ENCODE results near the gene GALNT10. TPM values are rescaled to one million over a fixed set of nuclear protein-coding genes. Genes with fewer than 3 reads are reported as not detected.

Gene GALNT10
- total RNA-seq, 1 donor from 2014 or later: 50.7 TPM

DNA sequence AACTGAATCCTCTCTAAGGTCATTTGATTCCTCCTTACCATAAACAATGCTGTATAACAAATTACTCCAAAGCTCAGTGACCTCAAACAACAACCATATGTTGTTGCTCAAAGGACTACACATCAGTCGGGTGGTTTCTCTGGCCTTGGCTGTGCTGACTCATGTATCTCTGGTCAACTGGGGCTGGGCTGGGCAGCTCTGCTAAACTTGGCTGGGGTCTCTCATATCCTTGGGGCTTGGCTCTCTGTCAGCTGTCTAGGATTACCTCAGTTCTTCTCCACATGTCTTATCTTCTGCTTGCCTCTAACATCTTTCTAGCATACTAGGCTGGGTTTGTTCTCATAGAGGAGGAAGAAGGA is 86.4 kb downstream of the GALNT10 start:
- peaks cover 56% of the 10 kb centered on the region for H3K4me1 Mint-ChIP-seq
- no peak for DNase-seq
- H3K9me3 Mint-ChIP-seq: peaks cover 12% of the 10 kb centered on the region
- H3K27me3 Mint-ChIP-seq: no peaks in the 10 kb centered on the region
- intact Hi-C loops (cut with micrococcal nuclease): loop anchor here (1.0 to 5.0 kb wide), 2 partner anchors 35 to 63 kb away; no protein-coding TSS in a partner anchor
- peaks cover 27% of the 10 kb centered on the region for H3K36me3 Mint-ChIP-seq (ENCODE audit: low read depth)
- H3K27ac Mint-ChIP-seq: peak overlapping the region; percentile 23
- no peak overlapping the region for H3K4me3 Mint-ChIP-seq

DNA sequence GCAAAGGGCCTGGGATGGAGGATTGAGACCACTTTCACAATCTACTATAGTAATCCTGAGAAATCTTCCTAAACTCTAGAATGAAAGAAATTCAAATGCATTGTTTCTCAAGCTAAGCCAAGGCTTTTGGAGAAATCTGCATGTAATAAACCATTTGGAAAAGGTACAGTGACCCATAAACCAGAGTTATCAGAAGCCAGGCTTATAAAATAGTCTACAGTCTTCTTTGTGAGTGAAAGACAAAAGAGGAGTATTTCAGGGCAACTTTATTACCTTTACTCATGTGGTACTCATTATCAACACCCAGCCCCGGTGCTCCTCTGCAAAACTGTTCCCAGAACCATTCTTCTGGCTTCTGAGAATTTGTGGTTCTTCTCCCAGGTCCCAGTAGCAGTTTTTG is 87.0 kb downstream of the GALNT10 start:
- no peak for DNase-seq
- intact Hi-C loops (cut with micrococcal nuclease): loop anchor here (5.0 kb wide), 1 partner anchor 35 kb away; no protein-coding TSS in a partner anchor
- H3K4me3 Mint-ChIP-seq: no peak overlapping the region
- H3K4me1 Mint-ChIP-seq: peaks cover 54% of the 10 kb centered on the region
- H3K27me3 Mint-ChIP-seq: no peaks in the 10 kb centered on the region
- peaks cover 12% of the 10 kb centered on the region for H3K9me3 Mint-ChIP-seq
- H3K36me3 Mint-ChIP-seq (ENCODE audit: low read depth): peaks cover 29% of the 10 kb centered on the region
- H3K27ac Mint-ChIP-seq: peak overlapping the region; percentile 78

DNA sequence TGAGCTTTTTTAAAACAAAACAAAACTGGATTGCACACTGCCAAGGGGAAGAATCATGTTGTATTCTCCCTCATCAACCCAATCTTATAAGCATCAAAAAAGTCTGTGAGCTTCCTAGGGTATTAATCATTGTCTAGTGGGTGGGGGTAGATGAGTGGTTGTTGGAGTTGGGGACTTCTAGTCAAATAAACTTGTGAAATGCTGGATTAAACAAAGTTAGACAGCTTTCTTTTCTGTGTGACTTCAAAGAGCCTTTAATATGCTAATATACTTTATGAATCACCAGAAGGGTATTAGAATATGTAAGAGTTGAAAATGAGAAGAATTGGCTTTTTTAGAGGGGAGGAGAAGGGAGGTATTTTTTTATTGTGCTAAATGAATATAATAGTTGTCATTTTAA is 87.7 kb downstream of the GALNT10 start:
- H3K27me3 Mint-ChIP-seq: no peaks in the 10 kb centered on the region

DNA sequence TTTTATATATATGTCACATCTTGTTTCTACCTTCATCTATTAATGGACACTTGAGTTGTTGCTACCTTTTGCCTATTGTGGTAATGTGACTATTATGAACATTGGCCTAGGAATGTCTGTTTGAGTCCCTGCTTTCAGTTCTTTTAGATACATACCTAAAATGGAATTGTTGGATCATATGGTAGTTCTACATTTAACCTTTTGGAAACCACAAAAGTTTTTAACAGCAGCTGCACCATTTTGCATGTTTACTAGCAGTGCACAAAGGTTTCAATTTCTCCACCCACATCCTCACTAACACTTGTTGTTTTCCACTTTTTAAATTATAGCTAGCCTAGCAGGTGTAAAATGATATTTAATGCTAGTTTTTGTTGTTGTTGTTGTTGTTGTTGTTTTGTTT is 88.4 kb downstream of the GALNT10 start:
- peaks cover 31% of the 10 kb centered on the region for H3K36me3 Mint-ChIP-seq (ENCODE audit: low read depth)

More for the DNA sequence above, 87.7 kb downstream of the GALNT10 start:
- Mint-ChIP-seq H3K27ac (peak overlapping the region; percentile 78), H3K9me3 (peaks cover 12% of the 10 kb centered on the region), H3K4me1 (peaks cover 50% of the 10 kb centered on the region), H3K36me3 (ENCODE audit: low read depth) (peaks cover 29% of the 10 kb centered on the region), H3K4me3 (no peak overlapping the region)
- no peak for DNase-seq
- intact Hi-C loops (cut with micrococcal nuclease): loop anchor here (2.0 to 5.0 kb wide), 2 partner anchors 34 to 79 kb away; no protein-coding TSS in a partner anchor

DNA sequence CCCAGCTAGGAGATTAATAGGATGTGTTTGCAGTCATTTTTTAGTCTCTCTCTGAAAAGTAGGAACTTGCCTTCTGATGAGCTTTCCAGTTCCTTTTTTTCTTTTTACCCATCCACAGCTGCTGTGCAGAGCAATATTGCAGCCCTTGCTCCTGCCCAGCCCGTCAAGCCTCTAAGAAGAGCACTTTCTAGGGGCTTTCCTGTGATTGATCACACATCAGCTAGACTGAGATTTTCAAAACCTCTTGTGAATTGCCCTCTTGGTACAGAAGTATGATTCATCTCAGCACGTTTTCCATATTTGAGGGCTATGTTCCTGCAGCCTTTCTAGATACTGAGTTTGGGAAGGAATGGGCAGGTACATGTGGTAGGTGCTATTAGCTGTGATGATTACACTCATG is 93.9 kb downstream of the GALNT10 start:
- no peak for DNase-seq
- peaks cover 3% of the 10 kb centered on the region for H3K9me3 Mint-ChIP-seq
- H3K4me3 Mint-ChIP-seq: no peak overlapping the region
- no peaks in the 10 kb centered on the region for H3K27me3 Mint-ChIP-seq
- H3K4me1 Mint-ChIP-seq: peaks cover 21% of the 10 kb centered on the region
- peaks cover 23% of the 10 kb centered on the region for H3K36me3 Mint-ChIP-seq (ENCODE audit: low read depth)
- no peak overlapping the region for H3K27ac Mint-ChIP-seq
- intact Hi-C loops (cut with micrococcal nuclease): no loop called here

More for the DNA sequence above, 88.4 kb downstream of the GALNT10 start:
- no peak overlapping the region for H3K27ac Mint-ChIP-seq
- H3K4me1 Mint-ChIP-seq: peaks cover 46% of the 10 kb centered on the region
- intact Hi-C loops (cut with micrococcal nuclease): loop anchor here (2.0 to 5.0 kb wide), 2 partner anchors 33 to 80 kb away; no protein-coding TSS in a partner anchor
- no peaks in the 10 kb centered on the region for H3K27me3 Mint-ChIP-seq
- no peak for DNase-seq
- H3K9me3 Mint-ChIP-seq: peaks cover 12% of the 10 kb centered on the region
- H3K4me3 Mint-ChIP-seq: no peak overlapping the region

- Mint-ChIP-seq H3K4me3 (no peak overlapping the region), H3K27ac (no peak overlapping the region), H3K27me3 (no peaks in the 10 kb centered on the region), H3K4me1 (peaks cover 19% of the 10 kb centered on the region), H3K36me3 (ENCODE audit: low read depth) (peaks cover 17% of the 10 kb centered on the region), H3K9me3 (no peaks in the 10 kb centered on the region)
- intact Hi-C loops (cut with micrococcal nuclease): no loop called here
- no peak for DNase-seq
These were observed 95.3 kb downstream of the GALNT10 start for GRCh38 chr5:154285661-154286408.

DNA sequence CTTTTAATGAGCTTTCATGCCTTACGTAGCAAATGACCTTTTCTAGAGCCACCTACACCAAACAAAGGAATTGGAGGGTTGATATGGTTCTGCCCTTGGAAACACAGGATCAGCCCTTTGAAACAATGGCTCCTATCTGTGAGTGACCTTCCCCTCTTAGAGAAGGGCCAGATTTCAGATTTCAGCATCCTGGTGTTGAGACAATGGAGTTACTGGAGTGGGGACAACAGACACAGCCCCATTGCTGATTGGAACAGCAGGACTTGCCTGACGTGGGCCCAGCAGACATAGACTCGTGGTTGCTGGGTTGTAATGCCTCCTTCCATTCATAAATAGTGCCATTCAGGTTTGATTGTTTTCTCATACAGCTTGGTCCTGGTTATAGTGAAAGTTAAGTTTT is 96.0 kb downstream of the GALNT10 start:
- Mint-ChIP-seq H3K36me3 (ENCODE audit: low read depth) (peaks cover 19% of the 10 kb centered on the region), H3K4me3 (no peak overlapping the region), H3K27ac (no peak overlapping the region), H3K27me3 (no peaks in the 10 kb centered on the region), H3K4me1 (peaks cover 23% of the 10 kb centered on the region), H3K9me3 (no peaks in the 10 kb centered on the region)
- intact Hi-C loops (cut with micrococcal nuclease): no loop called here
- DNase-seq: no peak

- no peak for DNase-seq
- Mint-ChIP-seq H3K27me3 (no peaks in the 10 kb centered on the region), H3K27ac (no peak overlapping the region), H3K4me1 (peaks cover 26% of the 10 kb centered on the region), H3K9me3 (no peaks in the 10 kb centered on the region), H3K4me3 (no peak overlapping the region), H3K36me3 (ENCODE audit: low read depth) (peaks cover 17% of the 10 kb centered on the region)
- intact Hi-C loops (cut with micrococcal nuclease): no loop called here
These were observed 96.6 kb downstream of the GALNT10 start for GRCh38 chr5:154287136-154287535.

DNA sequence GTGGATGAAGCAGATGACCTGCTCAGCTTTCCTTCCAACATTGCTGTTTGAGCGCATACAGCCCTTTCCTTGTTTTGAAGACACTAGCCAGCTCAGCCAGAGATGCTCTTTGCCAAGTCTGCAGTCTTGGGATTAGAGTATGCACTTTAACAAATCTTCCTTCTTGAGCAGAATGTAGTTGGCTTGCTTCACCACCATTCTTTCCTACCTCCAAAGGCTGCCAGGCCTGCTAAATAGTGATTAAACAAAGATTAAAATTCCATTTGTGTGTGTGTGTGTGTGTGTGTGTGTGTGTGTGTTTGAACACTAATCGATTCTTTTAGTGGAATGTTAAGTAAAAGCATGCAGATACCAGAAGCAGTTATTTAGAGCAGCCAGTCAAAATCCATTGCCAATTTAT is 97.6 kb downstream of the GALNT10 start:
- DNase-seq: no peak
- intact Hi-C loops (cut with micrococcal nuclease): no loop called here
- Mint-ChIP-seq H3K36me3 (ENCODE audit: low read depth) (peaks cover 15% of the 10 kb centered on the region), H3K4me1 (peaks cover 23% of the 10 kb centered on the region), H3K27ac (no peak overlapping the region), H3K4me3 (no peak overlapping the region), H3K27me3 (no peaks in the 10 kb centered on the region), H3K9me3 (no peaks in the 10 kb centered on the region)

- no peaks in the 10 kb centered on the region for H3K9me3 Mint-ChIP-seq
- H3K4me1 Mint-ChIP-seq: peaks cover 22% of the 10 kb centered on the region
- H3K4me3 Mint-ChIP-seq: no peak overlapping the region
- no peaks in the 10 kb centered on the region for H3K27me3 Mint-ChIP-seq
- H3K36me3 Mint-ChIP-seq (ENCODE audit: low read depth): peaks cover 32% of the 10 kb centered on the region
- no peak for DNase-seq
- intact Hi-C loops (cut with micrococcal nuclease): no loop called here
- no peak overlapping the region for H3K27ac Mint-ChIP-seq
These were observed 101.4 kb downstream of the GALNT10 start for GRCh38 chr5:154291917-154292316.

DNA sequence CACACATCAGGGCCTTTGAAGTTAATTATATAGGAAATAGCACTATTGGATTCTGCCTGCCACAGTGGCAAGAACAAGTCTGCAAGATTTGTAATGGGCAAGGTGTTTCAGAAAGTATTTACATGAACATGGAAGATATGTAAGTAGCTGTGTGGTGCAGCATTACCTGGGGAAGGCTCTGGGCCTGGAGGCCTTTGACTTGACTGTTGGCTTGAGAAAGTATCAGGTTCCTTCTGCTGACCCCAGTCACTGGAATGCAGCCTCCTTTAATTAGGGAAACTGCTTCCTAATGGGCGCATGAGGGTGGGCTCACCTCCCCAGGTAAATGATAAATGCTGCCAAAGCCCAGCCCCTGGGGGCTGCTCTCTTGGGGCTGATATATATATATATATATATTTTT is 102.7 kb downstream of the GALNT10 start:
- Mint-ChIP-seq H3K4me1 (peaks cover 16% of the 10 kb centered on the region), H3K27me3 (no peaks in the 10 kb centered on the region), H3K9me3 (no peaks in the 10 kb centered on the region), H3K36me3 (ENCODE audit: low read depth) (peaks cover 40% of the 10 kb centered on the region), H3K4me3 (no peak overlapping the region), H3K27ac (no peak overlapping the region)
- intact Hi-C loops (cut with micrococcal nuclease): no loop called here
- DNase-seq: no peak

DNA sequence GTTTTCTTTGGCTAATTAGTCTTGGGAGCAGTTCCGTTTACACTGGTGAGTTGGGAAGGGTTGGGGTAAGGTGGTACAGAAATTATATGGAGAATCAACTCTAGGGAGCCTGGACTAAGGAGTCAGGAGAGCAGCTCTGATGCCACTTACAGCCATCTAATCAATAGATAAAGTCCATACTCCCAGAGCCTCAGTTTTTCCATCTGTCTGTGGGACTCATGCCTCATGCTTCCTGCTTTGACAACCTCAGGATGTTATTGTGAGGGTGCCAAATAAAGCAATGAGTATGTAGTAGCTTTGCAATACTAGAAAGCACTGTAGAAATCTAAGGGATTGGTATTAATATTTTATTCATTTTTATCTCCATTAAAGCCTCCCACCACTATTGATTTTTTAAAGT is 105.0 kb downstream of the GALNT10 start:
- DNase-seq: no peak
- H3K4me3 Mint-ChIP-seq: no peak overlapping the region
- no peaks in the 10 kb centered on the region for H3K27me3 Mint-ChIP-seq
- H3K9me3 Mint-ChIP-seq: no peaks in the 10 kb centered on the region
- H3K4me1 Mint-ChIP-seq: peaks cover 12% of the 10 kb centered on the region
- intact Hi-C loops (cut with micrococcal nuclease): no loop called here
- no peak overlapping the region for H3K27ac Mint-ChIP-seq
- peaks cover 43% of the 10 kb centered on the region for H3K36me3 Mint-ChIP-seq (ENCODE audit: low read depth)

DNA sequence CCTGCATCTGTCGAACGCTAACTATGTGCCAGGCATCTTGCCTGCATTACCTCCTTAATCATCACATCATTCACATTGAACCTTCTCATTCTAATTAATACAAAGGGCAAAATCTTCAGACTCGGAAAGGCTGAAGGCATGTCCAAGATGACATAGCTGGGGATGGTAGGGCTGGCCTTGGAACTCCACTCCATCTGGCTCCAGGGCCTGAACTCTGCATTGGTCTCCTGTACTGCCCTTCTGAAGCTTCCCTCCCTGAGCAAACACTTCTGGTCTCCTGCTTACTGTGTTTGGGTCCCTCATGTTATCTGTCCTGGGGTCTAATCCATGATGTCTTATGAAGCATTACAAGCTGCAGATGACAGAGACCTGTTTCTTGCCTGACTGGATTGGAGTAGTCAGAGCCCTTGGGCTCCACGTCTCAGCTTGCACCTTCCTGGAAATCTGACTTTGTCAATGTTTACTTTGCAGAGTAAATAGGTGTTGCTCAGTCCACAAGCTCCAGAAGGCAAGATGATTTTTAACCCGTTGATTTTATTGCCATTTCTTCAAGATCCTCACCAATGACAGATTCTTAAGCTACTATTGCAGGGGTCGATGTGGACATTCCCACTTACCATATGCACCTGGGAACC is 106.1 kb downstream of the GALNT10 start:
- H3K27ac Mint-ChIP-seq: peak overlapping the region; percentile 8
- no peak for DNase-seq
- peaks cover 8% of the 10 kb centered on the region for H3K4me1 Mint-ChIP-seq

GRCh38 chr5:154298065-154298464 is 107.5 kb downstream of the GALNT10 start:
- Mint-ChIP-seq H3K9me3 (peaks cover 2% of the 10 kb centered on the region), H3K27ac (no peak overlapping the region), H3K36me3 (ENCODE audit: low read depth) (peaks cover 60% of the 10 kb centered on the region), H3K4me1 (peaks cover 2% of the 10 kb centered on the region), H3K27me3 (no peaks in the 10 kb centered on the region), H3K4me3 (no peak overlapping the region)
- intact Hi-C loops (cut with micrococcal nuclease): no loop called here
- DNase-seq: no peak

More for the DNA sequence above, 106.1 kb downstream of the GALNT10 start:
- intact Hi-C loops (cut with micrococcal nuclease): no loop called here
- Mint-ChIP-seq H3K36me3 (ENCODE audit: low read depth) (peaks cover 46% of the 10 kb centered on the region), H3K27me3 (no peaks in the 10 kb centered on the region), H3K4me3 (no peak overlapping the region), H3K9me3 (no peaks in the 10 kb centered on the region)
